GM20000 (cell line): ENCODE measurements around the gene UQCR11.
"Not testable (repeated sequence)": the region's sequence is repeated elsewhere in the genome, so short reads cannot be mapped to it uniquely, and the experiment has no call there.

Experiments used
- DNase-seq: peaks from one replicate; pipeline ENCODE4 v3.0.0; 2012; ENCODE audit warnings: low spot score
- TF ChIP-seq, protein P1 (sequence below): IDR thresholded peaks from 2 replicates; pipeline ENCODE4 v1.5.1; 2012; ENCODE audit warnings: mild to moderate bottlenecking, control low read depth; ENCODE audit errors: extremely low read depth, missing control alignments

The UQCR11 gene

GRCh38 chr19:1645299-1645698 is 40.0 kb upstream of the UQCR11 start:
- TF ChIP-seq, protein P1, sequence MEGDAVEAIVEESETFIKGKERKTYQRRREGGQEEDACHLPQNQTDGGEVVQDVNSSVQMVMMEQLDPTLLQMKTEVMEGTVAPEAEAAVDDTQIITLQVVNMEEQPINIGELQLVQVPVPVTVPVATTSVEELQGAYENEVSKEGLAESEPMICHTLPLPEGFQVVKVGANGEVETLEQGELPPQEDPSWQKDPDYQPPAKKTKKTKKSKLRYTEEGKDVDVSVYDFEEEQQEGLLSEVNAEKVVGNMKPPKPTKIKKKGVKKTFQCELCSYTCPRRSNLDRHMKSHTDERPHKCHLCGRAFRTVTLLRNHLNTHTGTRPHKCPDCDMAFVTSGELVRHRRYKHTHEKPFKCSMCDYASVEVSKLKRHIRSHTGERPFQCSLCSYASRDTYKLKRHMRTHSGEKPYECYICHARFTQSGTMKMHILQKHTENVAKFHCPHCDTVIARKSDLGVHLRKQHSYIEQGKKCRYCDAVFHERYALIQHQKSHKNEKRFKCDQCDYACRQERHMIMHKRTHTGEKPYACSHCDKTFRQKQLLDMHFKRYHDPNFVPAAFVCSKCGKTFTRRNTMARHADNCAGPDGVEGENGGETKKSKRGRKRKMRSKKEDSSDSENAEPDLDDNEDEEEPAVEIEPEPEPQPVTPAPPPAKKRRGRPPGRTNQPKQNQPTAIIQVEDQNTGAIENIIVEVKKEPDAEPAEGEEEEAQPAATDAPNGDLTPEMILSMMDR: no peak
- DNase-seq: no peak

DNA sequence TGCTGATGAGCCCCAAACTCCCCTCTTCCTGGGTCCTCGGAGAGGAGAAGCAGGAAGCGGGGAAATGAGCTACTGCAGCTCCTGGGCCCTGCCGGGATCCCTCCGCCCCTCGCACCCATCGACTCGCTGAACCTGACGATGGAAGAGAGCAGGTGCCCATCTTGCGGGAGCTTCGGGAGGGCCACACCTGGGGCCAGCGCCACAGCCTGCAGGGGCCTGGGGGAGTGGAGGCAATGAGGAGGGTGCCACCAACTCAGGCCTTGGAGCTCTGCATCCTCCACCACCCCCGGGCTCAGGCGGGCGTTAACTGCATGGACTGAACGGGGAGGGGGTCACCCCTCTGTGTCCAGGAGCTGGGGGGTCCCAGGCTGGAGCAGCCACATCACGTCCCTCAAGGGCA is 38.8 kb upstream of the UQCR11 start:
- TF ChIP-seq, protein P1: no peak

DNA sequence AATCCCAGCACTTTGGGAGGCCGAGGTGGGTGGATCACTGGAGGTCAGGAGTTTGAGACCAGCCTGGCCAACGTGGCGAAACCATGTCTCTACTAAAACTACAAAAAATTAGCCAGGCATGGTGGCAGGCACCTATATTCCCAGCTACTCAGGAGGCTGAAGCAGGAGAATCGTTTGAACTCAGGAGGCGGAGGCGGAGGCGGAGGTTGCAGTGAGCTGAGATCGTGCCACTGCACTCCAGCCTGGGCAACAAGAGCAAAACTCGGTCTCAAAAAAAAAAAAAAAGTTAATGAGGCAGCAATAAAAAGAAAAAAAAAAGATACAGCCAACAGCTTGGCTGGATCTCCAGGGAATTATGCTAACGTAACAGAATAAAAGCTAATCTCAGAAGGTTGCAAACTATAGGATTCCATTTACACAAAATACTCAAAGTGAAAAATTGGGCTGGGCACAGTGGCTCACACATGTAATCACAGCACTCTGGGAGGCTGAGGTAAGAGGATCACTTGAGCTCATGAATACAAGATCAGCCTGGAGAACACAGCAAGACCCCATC is 35.7 kb upstream of the UQCR11 start:
- DNase-seq: not testable (repeated sequence)

More for the DNA sequence above, 38.8 kb upstream of the UQCR11 start:
- no peak for DNase-seq

- DNase-seq: no peak
- TF ChIP-seq, protein P1: no peak
Observed at GRCh38 chr19:1636325-1637236, 31.3 kb upstream of the UQCR11 start.

DNA sequence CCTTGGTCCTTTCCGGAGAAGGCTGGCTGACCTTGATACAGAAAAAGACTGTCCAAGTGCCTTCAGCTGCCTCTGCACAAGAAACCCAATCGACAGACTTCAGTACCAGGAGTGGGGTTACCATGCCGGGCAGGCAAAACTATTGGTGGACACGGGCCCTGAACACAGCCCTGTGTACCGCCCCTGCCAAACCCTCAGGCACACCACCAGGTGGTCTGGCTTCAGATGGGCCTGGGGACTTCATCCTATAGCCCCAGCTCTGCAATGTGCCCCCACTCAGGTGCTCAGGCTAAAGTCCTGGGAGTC is 29.6 kb upstream of the UQCR11 start:
- no peak for DNase-seq
- TF ChIP-seq, protein P1: no peak

GRCh38 chr19:1634242-1634937 is 29.1 kb upstream of the UQCR11 start:
- TF ChIP-seq, protein P1: no peak
- DNase-seq: no peak

GRCh38 chr19:1633269-1633826 is 28.1 kb upstream of the UQCR11 start:
- TF ChIP-seq, protein P1: no peak
- DNase-seq: no peak
